Measurements from ENCODE around the gene MRPL52.

- TF ChIP-seq CTCF (IDR thresholded peaks at IDR 0.05; ENCODE audit: insufficient read depth, low read length, poor library complexity, severe bottlenecking), result no peak
- no peak for TF ChIP-seq EZH2phosphoT487 (conservative IDR thresholded peaks at IDR 0.05; ENCODE audit: low read length)
Observed at GRCh38 chr14:22824711-22825359, 4.9 kb upstream of the MRPL52 start.

Data from SU-DHL-6 (cell line).